Measurements from ENCODE around the gene SLCO2B1. TPM values are rescaled to one million over a fixed set of nuclear protein-coding genes. Genes with fewer than 3 reads are reported as not detected.

SLCO2B1 gene
- total RNA-seq, 1 experiment from 2014 or later = 0.57 TPM

- no peaks in the 10 kb centered on the region for H3K9me3 Mint-ChIP-seq
Observed at GRCh38 chr11:75195167-75195962, 44.5 kb downstream of the SLCO2B1 start.

GRCh38 chr11:75196426-75196825 is 45.5 kb downstream of the SLCO2B1 start:
- CTCF ChIA-PET = interaction anchor here (0.7 to 9.2 kb wide), 12 partner anchors 8 to 74 kb away, joined by 3 to 112 read pairs (median 4); no protein-coding TSS in a partner anchor
- Mint-ChIP-seq H3K9me3 (no peaks in the 10 kb centered on the region), H3K36me3 (no peaks in the 10 kb centered on the region), H3K4me3 (no peak overlapping the region), H3K27ac (no peak overlapping the region), H3K27me3 (ENCODE audit: low read depth) (no peaks in the 10 kb centered on the region), H3K4me1 (peaks cover 23% of the 10 kb centered on the region)
- ATAC-seq = no peak
- POLR2A ChIA-PET = interaction anchor here (0.8 kb wide), 1 partner anchor 45 kb away, joined by 3 read pairs; no protein-coding TSS in a partner anchor
- TF ChIP-seq MYBL2 (CRISPR knock-in tag; IDR thresholded peaks at IDR 0.05) (no peak), E2F5 (CRISPR knock-in tag; IDR thresholded peaks at IDR 0.05) (no peak), MLX (CRISPR knock-in tag; IDR thresholded peaks at IDR 0.05) (no peak), ERG (CRISPR knock-in tag; IDR thresholded peaks at IDR 0.05) (no peak), ZNF232 (CRISPR knock-in tag; IDR thresholded peaks at IDR 0.05) (no peak), ELF4 (CRISPR knock-in tag; IDR thresholded peaks at IDR 0.05; ENCODE audit: low read depth) (no peak), SP1 (CRISPR knock-in tag; conservative IDR thresholded peaks at IDR 0.05) (no peak), OVOL2 (CRISPR knock-in tag; IDR thresholded peaks at IDR 0.05; ENCODE audit: borderline replicate concordance) (no peak), IRF2 (CRISPR knock-in tag; IDR thresholded peaks at IDR 0.05; ENCODE audit: borderline replicate concordance, low read depth) (no peak), IRF1 (CRISPR knock-in tag; IDR thresholded peaks at IDR 0.05) (no peak), USF2 (CRISPR knock-in tag; IDR thresholded peaks at IDR 0.05) (no peak), HMGA2 (CRISPR knock-in tag; IDR thresholded peaks at IDR 0.05) (no peak), ZNF263 (CRISPR knock-in tag; IDR thresholded peaks at IDR 0.05; ENCODE audit: low read depth) (no peak)
- no peak for DNase-seq (ENCODE audit: low spot score)

More at GRCh38 chr11:75195167-75195962, 44.5 kb downstream of the SLCO2B1 start:
- H3K4me1 Mint-ChIP-seq = peaks cover 16% of the 10 kb centered on the region
- ChIA-PET POLR2A (no interaction called here), CTCF (interaction anchor here (0.8 to 9.2 kb wide), 11 partner anchors 9 to 172 kb away, joined by 3 to 112 read pairs (median 5); no protein-coding TSS in a partner anchor)
- no peak for ATAC-seq
- no peak for DNase-seq (ENCODE audit: low spot score)
- H3K27me3 Mint-ChIP-seq (ENCODE audit: low read depth) = no peaks in the 10 kb centered on the region
- TF ChIP-seq RORB (CRISPR knock-in tag; IDR thresholded peaks at IDR 0.05) = no peak
- no peak for TF ChIP-seq PRRX2 (CRISPR knock-in tag; IDR thresholded peaks at IDR 0.05)
- TF ChIP-seq CREB1 (CRISPR knock-in tag; IDR thresholded peaks at IDR 0.05) = no peak
- no peak for TF ChIP-seq ATF6 (CRISPR knock-in tag; IDR thresholded peaks at IDR 0.05)
- no peak for TF ChIP-seq ZNF263 (CRISPR knock-in tag; IDR thresholded peaks at IDR 0.05; ENCODE audit: low read depth)
- TF ChIP-seq ETV6 (CRISPR knock-in tag; IDR thresholded peaks at IDR 0.05) = no peak
- TF ChIP-seq NR3C1 (CRISPR knock-in tag; conservative IDR thresholded peaks at IDR 0.05; ENCODE audit: low read depth) = no peak
- no peak overlapping the region for H3K4me3 Mint-ChIP-seq
- no peaks in the 10 kb centered on the region for H3K36me3 Mint-ChIP-seq
- no peak overlapping the region for H3K27ac Mint-ChIP-seq
